Kidney tubule cell (primary cell): ENCODE results near the gene MGME1.

Experiments used
- DNase-seq: peaks from one replicate; pipeline ENCODE4 v3.0.0-alpha.2; 2018; ENCODE audit warnings: low spot score

The MGME1 gene

DNA sequence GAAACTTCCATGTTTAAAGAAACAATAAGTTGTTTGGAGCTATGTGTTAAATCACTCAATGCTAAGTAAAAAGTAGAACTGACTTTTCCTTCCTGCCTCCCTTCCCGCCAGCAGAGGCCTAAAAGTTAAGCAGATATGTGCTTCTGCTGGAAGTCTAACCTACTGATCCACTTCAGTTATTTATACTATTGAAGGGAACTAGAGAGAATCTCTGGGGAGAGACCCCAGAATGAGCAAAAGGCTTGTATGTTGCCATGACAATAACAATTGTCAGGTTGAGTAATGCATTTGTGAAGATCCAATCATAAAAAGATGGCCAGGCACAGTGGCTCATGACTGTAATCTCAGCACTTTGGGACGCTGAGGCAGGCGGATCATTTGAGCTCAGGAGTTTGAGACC lies 24.7 kb downstream of the MGME1 start:
- no peak for DNase-seq

DNA sequence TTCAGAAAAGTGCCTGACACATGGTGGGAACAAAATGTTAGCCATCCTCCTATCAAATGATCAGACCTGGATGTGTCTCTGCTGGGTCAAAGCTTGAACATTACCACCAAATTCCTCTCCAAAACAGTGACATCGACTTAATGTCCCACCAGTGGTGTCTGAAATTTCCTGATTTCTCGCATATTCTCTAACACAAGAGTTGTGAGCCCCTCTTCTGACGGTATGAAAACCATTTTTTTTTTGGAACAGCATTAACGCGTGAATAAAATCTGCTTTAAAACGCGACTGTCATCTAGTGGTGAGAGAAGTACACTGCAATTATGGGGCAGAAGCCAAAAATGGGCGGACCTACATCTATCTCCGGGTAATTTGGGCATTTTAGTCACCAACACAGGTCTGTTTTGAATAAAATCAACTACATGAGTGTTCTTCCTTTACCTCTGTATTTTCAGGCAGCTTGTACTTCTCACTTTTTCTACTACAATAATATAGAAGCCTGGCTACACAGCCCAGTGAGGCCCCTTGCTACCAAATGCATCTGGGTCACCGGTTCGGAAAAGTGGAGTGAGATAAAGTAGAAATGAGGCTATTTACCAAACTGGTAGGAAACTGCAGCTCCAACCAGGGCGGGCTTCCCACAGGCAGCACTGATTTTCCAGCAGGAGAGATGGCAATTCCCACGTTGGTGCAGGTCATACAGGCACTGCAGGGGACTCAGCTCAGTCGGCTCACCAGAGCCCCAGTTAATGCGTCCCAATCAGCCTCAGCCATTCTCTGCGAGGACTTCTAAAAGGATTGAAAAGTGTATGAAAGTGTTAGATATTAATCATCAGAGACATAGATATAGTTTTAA lies 27.4 kb downstream of the MGME1 start:
- peak; percentile 64 for DNase-seq

DNA sequence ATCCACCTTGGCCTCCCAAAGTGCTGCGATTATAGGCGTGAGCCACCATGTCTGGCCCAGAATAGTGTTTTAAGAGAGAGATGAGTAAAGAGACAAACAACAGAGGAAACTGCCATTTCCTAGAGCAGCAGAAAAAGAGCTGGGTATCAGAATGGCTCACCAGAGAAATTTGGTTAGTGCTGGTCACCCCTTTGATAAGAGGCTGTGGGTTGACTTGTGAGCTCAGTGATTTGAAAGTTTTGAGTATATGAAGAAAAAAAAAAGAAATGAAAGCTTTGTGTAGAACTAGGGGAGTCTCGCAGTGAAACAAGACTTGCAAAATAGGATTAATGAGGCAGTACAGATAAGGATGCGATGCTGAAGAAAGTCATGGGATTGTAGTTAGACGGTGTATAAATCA lies 29.6 kb downstream of the MGME1 start:
- DNase-seq: no peak

DNA sequence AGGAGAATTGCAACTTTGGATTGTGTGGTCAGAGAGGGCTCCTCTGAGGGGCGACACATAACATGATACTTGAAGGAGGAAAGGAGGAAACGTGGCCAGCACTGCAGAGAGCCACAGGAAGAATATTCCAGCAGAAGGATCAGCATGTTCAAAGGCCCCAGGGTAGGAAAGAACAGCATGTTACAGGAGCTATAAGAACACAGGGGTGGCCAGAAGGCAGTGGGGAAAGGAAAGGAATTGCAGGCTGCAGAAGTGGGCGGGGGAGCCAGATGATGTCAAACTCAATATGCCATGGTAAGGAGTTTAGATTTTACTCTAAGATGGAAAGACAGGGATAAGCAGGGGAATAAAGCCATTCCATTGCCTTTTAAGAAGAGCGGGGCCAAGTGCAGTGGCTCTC lies 30.7 kb downstream of the MGME1 start:
- DNase-seq: no peak

DNA sequence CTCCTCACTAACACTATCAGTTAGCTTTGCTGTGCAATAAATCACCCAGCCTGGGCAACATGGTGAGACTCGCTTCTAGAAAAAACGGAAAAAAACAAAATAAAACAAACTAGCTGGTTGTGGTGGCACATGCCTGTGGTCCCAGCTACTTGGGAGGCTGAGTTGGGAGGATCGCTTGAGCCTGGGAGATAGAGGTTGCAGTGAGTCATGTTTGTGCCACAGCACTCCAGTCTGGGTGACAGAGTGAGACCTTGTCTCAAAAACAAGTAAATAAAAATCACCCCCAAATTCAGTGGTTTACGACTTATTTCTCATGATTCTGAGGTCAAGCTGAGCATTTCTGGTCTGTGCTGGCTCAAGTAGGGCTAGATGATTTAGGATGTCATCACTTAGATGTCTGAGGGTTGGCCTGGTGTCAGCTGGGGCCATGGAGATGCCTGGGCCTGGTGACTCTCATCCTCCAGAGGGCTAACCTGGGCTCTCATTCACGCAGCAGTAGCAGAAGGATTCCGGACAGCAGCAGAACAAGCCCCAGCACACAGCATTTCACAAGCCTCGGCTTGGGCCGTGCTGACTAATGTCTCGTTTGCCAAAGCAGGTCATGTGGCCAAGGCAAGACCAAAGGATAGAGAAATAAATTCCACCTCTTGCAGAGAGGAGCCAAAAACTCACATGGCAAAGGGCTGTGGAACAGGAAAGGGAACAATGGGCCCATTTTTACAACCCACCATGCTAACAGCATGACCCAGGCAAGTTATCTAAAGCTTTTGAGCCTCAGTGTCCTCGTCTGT lies 32.5 kb downstream of the MGME1 start:
- DNase-seq: peak; percentile 69

DNA sequence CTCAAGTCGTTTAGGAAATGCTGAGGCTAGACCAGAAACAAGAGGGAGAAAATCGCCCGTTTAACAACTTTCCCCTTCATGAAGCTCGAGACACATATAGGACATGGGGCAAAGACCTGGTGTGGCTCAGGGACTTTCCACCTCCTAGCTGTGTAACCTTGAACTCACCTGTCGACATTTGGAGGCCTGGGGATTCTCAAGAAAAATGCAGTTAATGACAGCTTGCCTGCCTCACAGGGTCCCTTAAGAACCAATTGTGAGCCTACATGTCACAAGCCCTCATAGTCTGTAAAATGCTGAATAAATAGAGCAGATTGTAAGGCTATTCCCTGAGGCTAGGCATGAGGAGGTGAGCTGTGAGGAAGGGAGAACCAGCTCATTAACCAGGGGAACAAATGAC lies 35.1 kb downstream of the MGME1 start:
- no peak for DNase-seq

DNA sequence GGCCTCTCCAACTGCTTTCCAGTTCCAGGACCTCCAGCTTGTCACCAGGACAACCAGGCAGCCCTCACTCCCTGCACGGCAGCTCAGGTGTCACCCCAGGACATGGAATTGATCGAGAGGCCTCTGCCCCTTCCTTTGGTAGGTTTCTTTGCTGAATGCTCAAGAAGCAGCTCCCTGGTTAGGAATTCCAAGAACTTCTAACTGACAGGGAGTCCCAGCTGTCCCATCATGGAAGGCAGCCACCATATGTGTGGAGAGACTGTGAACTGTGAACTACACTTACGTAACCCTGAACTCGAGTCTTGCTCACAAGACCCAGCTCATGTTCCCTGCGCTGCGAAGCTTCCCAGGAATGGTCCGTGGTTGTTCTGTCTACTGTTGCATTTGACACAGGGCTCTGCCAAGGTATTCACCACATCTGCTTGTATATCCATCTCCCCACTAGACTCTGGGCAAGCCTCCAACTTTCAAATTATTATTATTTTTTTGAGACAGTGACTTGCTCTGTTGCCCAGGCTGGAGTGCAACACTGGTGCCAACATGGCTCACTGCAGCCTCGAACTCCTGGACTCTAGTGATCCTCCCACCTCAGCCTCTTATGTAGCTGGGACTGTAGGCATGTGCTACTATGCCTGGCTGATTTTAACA lies 35.7 kb downstream of the MGME1 start:
- no peak for DNase-seq

DNA sequence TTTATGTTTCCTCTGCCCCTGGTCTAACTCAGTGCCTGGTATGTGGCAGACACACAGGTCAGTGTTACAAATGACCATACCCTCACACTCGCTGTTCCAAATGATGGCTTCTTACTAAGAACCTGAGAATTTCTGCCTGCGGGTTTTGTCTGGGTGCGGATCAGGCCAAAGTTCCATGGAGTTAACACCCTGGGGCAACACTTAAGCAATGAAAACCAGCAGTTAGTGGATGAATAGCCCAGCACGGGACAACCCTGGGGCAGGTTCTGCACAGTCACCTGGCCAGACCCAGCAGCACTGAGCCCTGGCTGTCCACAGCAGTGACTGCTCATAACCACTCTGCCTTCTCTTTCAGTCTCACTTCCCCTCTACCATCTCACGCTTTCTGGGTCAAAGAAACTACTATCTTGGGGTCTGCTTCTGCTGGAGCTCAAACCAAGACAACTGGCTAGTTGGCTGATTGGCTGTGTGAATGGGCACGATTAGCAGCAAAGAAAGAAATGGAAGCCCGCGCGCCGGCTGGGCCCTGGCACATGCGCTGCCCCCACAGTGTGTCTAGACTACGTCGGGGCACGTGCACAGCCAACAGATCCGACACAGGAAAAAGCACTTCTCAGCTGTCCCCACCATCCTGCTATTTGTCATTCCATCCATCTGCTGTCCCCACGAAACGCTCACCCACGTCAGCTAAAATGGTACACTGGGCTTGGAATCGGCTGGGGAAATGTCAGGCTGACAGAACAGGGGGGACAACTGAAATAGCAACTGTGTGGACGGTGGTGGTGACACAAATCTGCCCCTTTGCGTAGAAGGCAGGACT lies 36.6 kb downstream of the MGME1 start:
- peak; percentile 90 for DNase-seq

DNA sequence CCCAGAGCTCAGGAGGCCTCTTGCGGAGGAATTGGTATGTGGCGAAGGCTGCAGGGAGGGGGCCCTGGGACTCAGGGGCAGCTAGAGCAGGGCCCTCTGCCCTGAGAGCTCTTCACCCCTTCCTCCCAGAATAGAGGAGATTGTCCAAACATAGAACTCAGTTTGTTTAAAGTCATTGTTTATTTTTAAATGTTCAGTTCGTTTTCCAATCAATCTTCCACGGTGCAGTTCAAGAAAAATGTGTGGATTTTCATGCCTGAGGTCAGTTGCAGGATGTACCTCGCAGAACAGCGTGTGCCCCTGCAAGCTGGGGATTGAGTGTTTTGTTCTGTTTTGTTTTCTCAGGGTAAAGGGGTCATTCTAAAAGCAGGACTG lies 37.2 kb downstream of the MGME1 start:
- no peak for DNase-seq

DNA sequence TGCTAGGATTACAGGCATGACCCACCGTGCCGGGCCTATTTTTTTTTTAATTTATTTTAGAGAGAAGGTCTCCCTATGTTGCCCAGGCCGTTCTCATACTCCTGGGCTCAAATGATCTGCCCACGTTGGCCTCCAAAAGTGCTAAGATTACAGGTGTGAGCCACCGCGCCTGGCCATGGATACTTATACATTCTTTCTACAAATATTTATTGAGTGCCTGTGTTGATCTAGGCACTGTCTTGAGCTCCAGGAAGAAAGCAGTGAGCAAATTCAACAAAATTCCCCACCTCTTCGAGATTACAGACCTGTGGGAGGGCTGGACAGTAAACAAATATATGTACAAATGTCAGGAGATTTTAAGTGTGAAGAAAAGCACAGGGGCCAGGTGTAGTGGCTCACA lies 37.9 kb downstream of the MGME1 start:
- no peak for DNase-seq

DNA sequence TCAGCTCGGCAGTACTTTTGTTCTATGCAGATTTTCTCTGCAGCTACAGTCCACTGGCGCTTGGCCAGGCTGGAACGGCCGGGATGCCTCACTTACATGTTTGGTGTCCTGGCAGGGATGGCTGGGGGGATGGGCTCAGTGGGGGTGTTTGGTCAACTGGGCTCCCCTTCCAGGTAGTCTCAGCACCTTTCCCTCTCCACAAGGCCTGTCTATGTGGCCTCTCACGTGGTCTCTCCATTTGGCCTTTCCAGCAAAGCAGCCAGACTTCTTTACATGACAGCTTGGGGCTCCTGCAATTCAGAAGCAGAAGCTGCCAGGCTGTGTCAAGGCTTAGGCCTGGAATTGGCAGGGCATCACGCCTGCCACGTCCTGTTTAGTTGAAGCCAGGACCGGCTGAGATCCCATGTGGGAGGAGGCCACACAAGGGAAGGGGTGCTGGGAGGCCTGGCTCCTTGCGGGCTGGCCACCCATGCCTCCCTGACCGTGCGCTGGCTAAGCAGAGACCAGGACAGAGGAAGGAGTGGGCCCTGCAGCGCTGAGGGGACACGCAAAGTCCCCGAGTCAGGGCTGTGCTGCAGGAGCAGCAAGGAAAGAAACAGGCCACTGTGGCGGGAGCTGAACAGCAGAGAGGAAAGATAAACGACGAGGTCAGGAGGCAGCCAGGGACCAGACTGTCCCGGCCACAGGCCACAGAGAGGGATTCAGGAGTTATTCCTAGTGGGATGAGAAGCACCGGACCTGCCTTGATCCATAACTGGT lies 38.9 kb downstream of the MGME1 start:
- no peak for DNase-seq

DNA sequence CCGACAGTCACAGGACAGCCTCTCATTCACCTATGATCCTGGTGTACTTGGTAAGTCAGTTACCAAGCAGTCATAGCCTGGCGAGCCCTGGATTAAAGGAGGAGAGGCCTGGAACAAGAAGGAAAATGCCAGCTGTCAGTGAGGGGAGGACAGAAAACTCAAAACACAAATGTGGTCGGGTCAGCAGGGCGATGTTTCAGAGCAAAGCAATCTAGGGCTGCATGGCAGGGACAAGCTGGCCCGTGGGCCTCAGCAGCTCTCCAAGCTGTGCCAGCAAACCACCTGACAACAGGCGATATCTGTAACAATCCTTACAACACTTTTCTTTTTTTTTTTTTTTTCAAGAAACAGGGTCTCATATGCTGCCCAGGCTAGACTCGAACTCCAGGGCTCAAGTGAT lies 40.3 kb downstream of the MGME1 start:
- DNase-seq: no peak

DNA sequence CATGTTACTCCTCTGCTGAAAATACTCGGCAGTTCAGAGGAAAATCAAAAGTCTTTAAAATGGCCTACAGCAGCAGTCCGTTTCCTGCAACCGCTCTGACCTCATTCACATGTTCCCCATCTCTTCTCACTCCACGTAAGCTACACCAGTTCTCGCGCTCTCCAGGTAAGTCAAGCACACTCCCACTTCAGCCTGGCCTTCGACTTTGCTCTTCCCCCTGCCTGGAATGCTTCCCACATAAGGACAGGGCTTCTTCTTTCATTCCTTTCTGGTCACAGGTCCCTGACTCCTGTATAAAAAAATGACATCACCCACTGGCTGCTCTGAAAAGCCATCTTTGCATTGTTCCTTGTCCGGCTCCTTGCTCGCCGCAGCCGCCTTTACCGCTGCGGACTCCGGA lies 42.7 kb downstream of the MGME1 start:
- DNase-seq: peak; percentile 56

DNA sequence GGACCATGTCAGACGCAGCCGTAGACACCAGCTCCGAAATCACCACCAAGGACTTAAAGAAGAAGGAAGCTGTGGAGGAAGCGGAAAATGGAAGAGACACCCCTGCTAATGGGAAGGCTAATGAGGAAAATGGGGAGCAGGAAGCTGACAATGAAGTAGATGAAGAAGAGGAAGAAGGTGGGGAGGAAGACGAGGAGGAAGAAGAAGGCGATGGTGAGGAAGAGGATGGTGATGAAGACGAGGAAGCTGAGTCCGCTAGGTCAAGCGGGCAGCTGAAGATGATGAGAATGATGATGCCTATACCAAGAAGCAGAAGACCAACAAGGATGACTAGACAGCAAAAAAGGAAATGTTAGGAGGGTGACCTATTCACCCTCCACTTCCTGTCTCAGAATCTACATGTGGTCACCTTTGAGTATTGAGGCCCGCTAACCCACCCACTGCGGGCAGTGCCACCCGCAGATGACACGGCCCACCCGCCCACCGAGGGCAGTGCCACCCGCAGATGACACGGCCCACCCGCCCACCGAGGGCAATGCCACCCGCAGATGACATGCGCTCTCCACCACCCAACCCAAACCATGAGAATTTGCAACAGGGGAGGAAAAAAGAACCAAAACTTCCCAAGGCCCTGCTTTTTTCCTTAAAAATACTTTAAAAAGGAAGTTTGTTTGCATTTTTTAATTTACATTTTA lies 43.3 kb downstream of the MGME1 start:
- DNase-seq: no peak

DNA sequence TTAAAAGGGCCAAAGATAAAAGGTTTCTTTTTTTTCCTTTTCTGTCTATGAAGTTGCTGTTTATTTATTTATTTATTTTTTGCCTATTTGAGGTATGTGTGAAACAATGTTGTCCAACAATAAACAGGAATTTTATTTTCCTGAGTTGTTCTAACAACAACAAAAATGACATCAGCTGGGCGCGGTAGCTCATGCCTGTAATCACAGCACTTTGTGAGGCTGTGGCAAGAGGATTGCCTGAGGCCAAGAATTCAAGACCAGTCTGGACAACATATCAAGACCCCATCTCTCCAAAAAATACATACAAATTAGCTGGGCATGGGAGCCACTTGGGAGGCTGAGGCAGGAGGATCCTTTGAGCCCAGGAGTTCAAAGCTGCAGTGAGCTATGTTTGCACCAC lies 44.1 kb downstream of the MGME1 start:
- DNase-seq: no peak

DNA sequence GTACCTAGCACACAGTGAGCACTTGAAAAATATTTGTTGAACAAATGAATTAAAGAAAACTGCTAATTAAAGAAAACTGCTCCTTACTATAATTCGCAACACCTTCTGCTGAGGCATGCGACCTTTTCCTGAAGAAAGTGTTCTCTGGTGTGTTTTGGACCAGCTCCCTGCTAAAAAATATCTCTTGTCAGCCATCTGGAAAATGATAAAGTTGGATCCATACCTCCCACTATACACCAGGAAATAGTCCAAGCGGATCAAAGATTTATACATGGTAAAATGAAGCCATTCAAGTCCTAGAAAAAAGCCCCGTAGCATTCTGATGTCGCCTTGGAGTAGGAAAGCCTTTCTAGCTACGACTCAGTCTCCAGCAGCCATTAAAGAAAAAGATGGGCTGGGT lies 45.6 kb downstream of the MGME1 start:
- no peak for DNase-seq

DNA sequence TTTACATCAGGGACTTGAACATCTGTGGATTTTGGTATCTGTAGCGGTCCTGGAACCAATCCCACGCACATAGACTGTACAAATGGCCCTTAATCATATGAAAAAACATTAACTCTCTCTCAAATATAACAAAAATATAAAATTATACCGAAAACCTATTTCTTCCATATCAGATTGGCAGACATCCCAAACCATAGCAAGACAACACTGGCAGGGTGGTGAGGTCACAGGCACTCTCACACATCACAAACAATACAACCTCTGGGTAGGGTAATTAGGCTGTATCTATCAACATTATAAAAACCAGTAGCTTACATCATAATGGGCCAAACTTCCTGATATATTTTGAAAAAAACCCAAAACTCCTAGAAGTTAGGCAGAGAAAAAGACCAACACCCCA lies 48.0 kb downstream of the MGME1 start:
- no peak for DNase-seq

DNA sequence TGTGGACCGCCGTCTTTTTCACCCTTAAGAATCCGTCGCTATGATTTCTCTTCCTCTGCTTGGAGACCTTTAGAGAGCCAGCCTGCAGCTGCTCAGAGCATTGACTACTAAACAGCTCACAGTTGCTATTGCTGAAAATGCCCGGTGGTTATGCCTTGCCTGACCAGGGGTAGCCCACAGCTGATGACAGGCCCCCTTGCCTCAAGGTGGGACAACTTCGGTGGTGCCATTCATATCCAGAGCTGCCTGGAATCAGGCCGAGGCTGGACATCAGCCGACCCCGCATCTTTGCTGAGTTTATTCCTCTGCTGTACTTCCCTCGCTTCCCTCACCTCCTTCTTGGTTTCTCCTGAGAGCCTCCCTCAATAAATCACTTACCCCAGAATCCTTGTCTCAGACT lies 49.3 kb downstream of the MGME1 start:
- DNase-seq: no peak

DNA sequence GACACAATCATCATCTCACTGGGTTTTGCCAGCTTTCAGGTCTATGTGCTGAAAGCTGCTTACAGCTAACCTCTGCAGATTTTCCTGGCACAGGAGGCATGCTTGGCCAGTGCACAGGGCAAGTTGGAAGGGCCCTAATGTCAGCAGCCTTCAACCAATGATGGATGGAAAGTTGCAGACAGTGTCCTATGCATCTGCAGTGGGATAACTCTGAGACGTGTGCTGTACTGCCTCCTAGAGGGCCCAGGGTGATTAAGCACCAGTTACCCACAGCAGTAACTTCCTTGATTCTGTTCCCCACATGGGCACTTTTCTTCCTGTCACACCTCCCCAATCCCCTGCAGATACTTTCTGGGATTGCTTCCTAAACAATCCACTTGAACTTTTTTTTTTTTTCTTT lies 50.2 kb downstream of the MGME1 start:
- peak; percentile 27 for DNase-seq

DNA sequence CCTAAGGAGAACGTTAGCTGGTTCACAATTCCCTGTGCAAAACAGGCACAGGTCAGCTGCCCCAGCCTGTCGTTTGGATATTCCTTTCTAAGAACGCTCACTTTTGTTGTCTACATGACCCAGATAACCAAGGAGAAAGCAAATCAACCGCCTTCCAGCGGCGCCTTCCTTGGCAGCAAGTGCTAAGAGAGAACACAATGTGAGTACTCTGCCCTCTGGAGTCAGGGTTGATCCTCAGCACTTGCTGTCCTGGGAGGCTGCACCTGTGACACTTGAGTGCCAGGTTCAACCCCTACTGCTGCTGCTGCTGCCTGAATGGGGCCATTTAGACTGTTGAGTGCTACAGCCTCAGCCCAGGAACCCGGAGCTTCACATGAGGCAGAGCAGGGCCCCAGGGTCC lies 52.1 kb downstream of the MGME1 start:
- DNase-seq: no peak

DNA sequence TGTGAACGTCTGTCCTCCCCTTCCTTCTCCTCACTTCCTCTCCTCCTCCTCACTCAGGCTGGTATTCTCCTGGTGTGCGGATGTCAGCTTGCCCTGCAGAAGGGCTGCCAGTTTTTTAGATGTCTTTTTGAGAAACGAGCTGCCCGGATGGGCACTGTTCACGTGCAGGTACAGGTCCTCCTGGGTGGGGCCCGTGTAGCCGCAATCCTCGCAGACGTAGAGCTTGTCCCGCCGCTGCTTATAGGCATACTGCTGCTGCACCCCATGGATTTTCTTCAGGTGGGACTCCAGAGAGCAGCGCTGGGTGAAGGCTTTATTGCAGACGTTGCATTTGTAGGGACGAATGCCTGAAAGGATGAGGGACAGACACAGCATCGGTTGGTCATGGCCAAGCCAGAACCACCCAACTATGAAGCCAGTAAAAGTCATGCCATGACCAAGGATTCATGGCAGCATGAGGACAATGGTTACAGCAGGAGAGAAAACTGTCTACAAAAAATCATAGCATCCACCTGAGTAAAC lies 55.8 kb downstream of the MGME1 start:
- no peak for DNase-seq
